DMS53 treated with DMSO at 0.1 percent for 48 hours (cell line): Measurements from ENCODE around the gene R3HDM1.
"Not testable (repeated sequence)": the region's sequence is repeated elsewhere in the genome, so short reads cannot be mapped to it uniquely, and the experiment has no call there.

Source experiments
- DNase-seq: peaks from one replicate; lab custom pipeline; 2025; ENCODE audit not compliant: unreplicated experiment; lab: John Stamatoyannopoulos, UW

The R3HDM1 gene

GRCh38 chr2:135531231-135532197, at the start of gene R3HDM1:
R3HDM1 (plus strand) TSS chr2:135531484; CDS start chr2:135604846, 73,362 bp downstream.
- peak; percentile 84 for DNase-seq

GRCh38 chr2:135485441-135485840, 45.8 kb upstream of the R3HDM1 start:
- DNase-seq = no peak

GRCh38 chr2:135490376-135490775, 40.9 kb upstream of the R3HDM1 start:
- no peak for DNase-seq

- DNase-seq = no peak
Measured at GRCh38 chr2:135494503-135494902, 36.8 kb upstream of the R3HDM1 start.

GRCh38 chr2:135494917-135495316, 36.4 kb upstream of the R3HDM1 start:
- no peak for DNase-seq

GRCh38 chr2:135498588-135498987, 32.7 kb upstream of the R3HDM1 start:
- DNase-seq = not testable (repeated sequence)

GRCh38 chr2:135504811-135505210, 26.5 kb upstream of the R3HDM1 start:
- no peak for DNase-seq

- DNase-seq = no peak
Measured at GRCh38 chr2:135510577-135510976, 20.7 kb upstream of the R3HDM1 start.

GRCh38 chr2:135512099-135512498, 19.2 kb upstream of the R3HDM1 start:
- no peak for DNase-seq

- no peak for DNase-seq
Measured at GRCh38 chr2:135525786-135526185, 5.5 kb upstream of the R3HDM1 start.

- DNase-seq = no peak
Measured at GRCh38 chr2:135528006-135528405, 3.3 kb upstream of the R3HDM1 start.

GRCh38 chr2:135530313-135531230, 712 bp upstream of the R3HDM1 start, which contains the start of gene ZRANB3:
ZRANB3 (minus strand) TSS chr2:135531218.
- DNase-seq = peak; percentile 79

GRCh38 chr2:135532581-135532980, 1.3 kb downstream of the R3HDM1 start:
- no peak for DNase-seq

GRCh38 chr2:135533545-135533944, 2.3 kb downstream of the R3HDM1 start:
- not testable (repeated sequence) for DNase-seq

- DNase-seq = no peak
Measured at GRCh38 chr2:135546436-135546835, 15.2 kb downstream of the R3HDM1 start.

GRCh38 chr2:135547311-135547710, 16.0 kb downstream of the R3HDM1 start:
- DNase-seq = no peak

GRCh38 chr2:135551356-135551755, 20.1 kb downstream of the R3HDM1 start:
- DNase-seq = no peak

GRCh38 chr2:135552887-135553286, 21.6 kb downstream of the R3HDM1 start:
- DNase-seq = no peak

- no peak for DNase-seq
Measured at GRCh38 chr2:135555311-135555710, 24.0 kb downstream of the R3HDM1 start.

GRCh38 chr2:135557530-135557929, 26.2 kb downstream of the R3HDM1 start:
- DNase-seq = no peak

- no peak for DNase-seq
Measured at GRCh38 chr2:135561925-135562324, 30.6 kb downstream of the R3HDM1 start.
